Endothelial cell (in vitro differentiated cells): ENCODE measurements around the gene EEF1A2. TPM values are rescaled to one million over a fixed set of nuclear protein-coding genes. Genes with fewer than 3 reads are reported as not detected.

ENCODE experiments used
- DNase-seq: peaks from one replicate; pipeline ENCODE4 v3.0.0; 2021; ENCODE audit warnings: low spot score
- H3K27ac Mint-ChIP-seq: one replicate; pipeline ENCODE4 v1.8.0; 2021; ENCODE audit warnings: mixed read lengths, inconsistent platforms; ENCODE audit not compliant: unreplicated experiment
- H3K27me3 Mint-ChIP-seq: one replicate; pipeline ENCODE4 v1.8.0; 2021; ENCODE audit warnings: mild to moderate bottlenecking, moderate library complexity, mixed read lengths, inconsistent platforms; ENCODE audit not compliant: unreplicated experiment
- H3K36me3 Mint-ChIP-seq: one replicate; pipeline ENCODE4 v1.8.0; 2021; ENCODE audit warnings: mild to moderate bottlenecking, low read depth, mixed read lengths, inconsistent platforms; ENCODE audit not compliant: unreplicated experiment
- H3K4me1 Mint-ChIP-seq: one replicate; pipeline ENCODE4 v1.8.0; 2021; ENCODE audit warnings: mild to moderate bottlenecking, mixed read lengths, inconsistent platforms; ENCODE audit not compliant: unreplicated experiment
- H3K4me3 Mint-ChIP-seq: one replicate; pipeline ENCODE4 v1.8.0; 2021; ENCODE audit warnings: mild to moderate bottlenecking, mixed read lengths, inconsistent platforms; ENCODE audit not compliant: unreplicated experiment
- H3K9me3 Mint-ChIP-seq: one replicate; pipeline ENCODE4 v1.8.0; 2021; ENCODE audit warnings: mixed read lengths, inconsistent platforms; ENCODE audit not compliant: unreplicated experiment
- CTCF ChIP-seq: fragments of 200-600 bp; sonication (generic); IDR thresholded peaks from one replicate; pipeline ENCODE4 v1.5.0; 2021; ENCODE audit warnings: antibody characterized with exemption; ENCODE audit not compliant: unreplicated experiment
- total RNA-seq: library from RNA; stranded (reverse); fragmentation: NEBNext Ultra II Directional; extraction: Animal tissue kit (Norgen Biotek cat#: 25700); gene quantifications from one replicate; pipeline ENCODE4 v1.2.1, GENCODE V29; 2021; ENCODE audit not compliant: unreplicated experiment

EEF1A2 gene
- total RNA-seq, 1 donor from 2014 or later: 0.31 TPM

- Mint-ChIP-seq H3K27ac (no peak overlapping the region), H3K4me3 (no peak overlapping the region), H3K9me3 (peaks cover 3% of the 10 kb centered on the region), H3K36me3 (peaks cover 18% of the 10 kb centered on the region), H3K27me3 (peaks cover 8% of the 10 kb centered on the region), H3K4me1 (peaks cover 2% of the 10 kb centered on the region)
- no peak for DNase-seq
- no peak for TF ChIP-seq CTCF
Measured at GRCh38 chr20:63505281-63505680, 6.4 kb upstream of the EEF1A2 start.

GRCh38 chr20:63504642-63505041, 5.8 kb upstream of the EEF1A2 start:
- no peak for DNase-seq
- no peak for TF ChIP-seq CTCF
- no peak overlapping the region for H3K4me3 Mint-ChIP-seq
- peaks cover 18% of the 10 kb centered on the region for H3K36me3 Mint-ChIP-seq
- peaks cover 3% of the 10 kb centered on the region for H3K9me3 Mint-ChIP-seq
- peaks cover 2% of the 10 kb centered on the region for H3K4me1 Mint-ChIP-seq
- peaks cover 8% of the 10 kb centered on the region for H3K27me3 Mint-ChIP-seq
- no peak overlapping the region for H3K27ac Mint-ChIP-seq

GRCh38 chr20:63503524-63503923, 4.6 kb upstream of the EEF1A2 start:
- Mint-ChIP-seq H3K27ac (no peak overlapping the region), H3K4me3 (no peak overlapping the region), H3K27me3 (peaks cover 3% of the 10 kb centered on the region), H3K36me3 (peaks cover 14% of the 10 kb centered on the region), H3K9me3 (peaks cover 3% of the 10 kb centered on the region), H3K4me1 (peaks cover 2% of the 10 kb centered on the region)
- no peak for DNase-seq
- no peak for TF ChIP-seq CTCF

GRCh38 chr20:63502671-63503172, 3.8 kb upstream of the EEF1A2 start:
- peaks cover 2% of the 10 kb centered on the region for H3K4me1 Mint-ChIP-seq
- TF ChIP-seq CTCF: no peak
- DNase-seq: no peak
- no peak overlapping the region for H3K27ac Mint-ChIP-seq
- H3K4me3 Mint-ChIP-seq: no peak overlapping the region
- peaks cover 3% of the 10 kb centered on the region for H3K27me3 Mint-ChIP-seq
- H3K9me3 Mint-ChIP-seq: peaks cover 3% of the 10 kb centered on the region
- peaks cover 7% of the 10 kb centered on the region for H3K36me3 Mint-ChIP-seq

- Mint-ChIP-seq H3K4me3 (no peak overlapping the region), H3K36me3 (peaks cover 6% of the 10 kb centered on the region), H3K4me1 (peaks cover 2% of the 10 kb centered on the region), H3K9me3 (peaks cover 3% of the 10 kb centered on the region), H3K27ac (no peak overlapping the region), H3K27me3 (peaks cover 6% of the 10 kb centered on the region)
- no peak for TF ChIP-seq CTCF
- no peak for DNase-seq
Measured at GRCh38 chr20:63501818-63502670, 3.2 kb upstream of the EEF1A2 start.
